Measurements from ENCODE around the gene FAM120B. TPM values are rescaled to one million over a fixed set of nuclear protein-coding genes. Genes with fewer than 3 reads are reported as not detected.

Gene FAM120B
- total RNA-seq, 6 experiments from 2014 or later: 9.5 to 15.7 (median 13.1) TPM

DNA sequence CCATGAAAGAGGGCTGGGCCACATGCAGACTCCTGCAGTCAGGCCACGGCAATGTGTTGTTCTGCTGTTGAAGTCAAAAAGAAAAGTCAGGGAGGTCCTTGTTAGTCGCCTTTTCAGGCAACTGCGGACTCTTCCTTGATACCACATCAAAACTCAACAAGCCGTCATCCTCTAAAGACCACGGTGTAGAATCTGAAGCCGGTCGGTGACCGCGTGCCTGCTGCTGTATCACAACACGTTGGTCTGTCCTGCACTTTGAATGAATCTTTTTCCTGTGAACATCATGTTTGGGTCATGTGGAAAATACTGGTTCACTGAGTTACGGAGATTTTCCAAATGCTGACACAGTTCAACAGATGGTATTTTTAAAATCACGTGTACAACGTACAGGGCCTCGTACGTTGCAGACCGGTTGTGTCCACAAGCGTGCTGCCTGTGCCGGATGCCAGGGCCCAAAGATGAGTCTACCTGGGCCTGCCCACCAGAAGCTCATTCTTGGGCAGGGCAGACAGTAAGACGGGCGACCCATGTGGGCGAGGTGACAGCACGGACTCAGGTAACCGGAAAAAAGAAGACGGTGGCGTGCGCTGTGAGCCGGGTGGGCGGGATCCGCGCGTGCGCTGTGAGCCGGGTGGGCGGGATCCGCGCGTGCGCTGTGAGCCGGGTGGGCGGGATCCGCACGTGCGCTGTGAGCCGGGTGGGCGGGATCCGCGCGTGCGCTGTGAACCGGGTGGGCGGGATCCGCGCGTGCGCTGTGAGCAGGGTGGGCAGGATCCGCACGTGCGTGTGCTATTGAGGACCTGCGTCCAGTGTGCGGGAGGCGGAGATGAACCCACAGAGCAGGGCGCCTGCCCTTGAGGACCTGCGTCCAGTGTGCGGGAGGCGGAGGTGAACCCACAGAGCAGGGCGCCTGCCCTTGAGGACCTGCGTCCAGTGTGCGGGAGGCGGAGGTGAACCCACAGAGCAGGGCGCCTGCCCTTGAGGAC lies 114.5 kb downstream of the FAM120B start:
- intact Hi-C loops (cut with DNase I): no loop called here
- TF ChIP-seq POLR2A (IDR thresholded peaks at IDR 0.05) (no peak), CTCF (IDR thresholded peaks at IDR 0.05) (no peak)
- 77% methylated on average over 17 of the region's 70 CpGs for WGBS (ENCODE audit: insufficient coverage, low coverage, low lambda C conversion rate, missing lambda C conversion rate)
- Histone ChIP-seq H3K4me3 (no peak overlapping the region), H3K27me3 (no peaks in the 10 kb centered on the region), H3K27ac (no peak overlapping the region), H3K36me3 (no peaks in the 10 kb centered on the region), H3K9me3 (no peaks in the 10 kb centered on the region), H3K4me1 (no peaks in the 10 kb centered on the region)
- ATAC-seq (no peak), DNase-seq (no peak)

GRCh38 chr6:170421921-170422320 lies 115.4 kb downstream of the FAM120B start:
- Histone ChIP-seq H3K27me3 (no peaks in the 10 kb centered on the region), H3K27ac (no peak overlapping the region), H3K9me3 (no peaks in the 10 kb centered on the region), H3K36me3 (no peaks in the 10 kb centered on the region), H3K4me3 (no peak overlapping the region), H3K4me1 (no peaks in the 10 kb centered on the region)
- no peak for DNase-seq
- TF ChIP-seq CTCF (IDR thresholded peaks at IDR 0.05) (no peak), POLR2A (IDR thresholded peaks at IDR 0.05) (no peak)
- no peak for ATAC-seq
- 63% methylated on average over 8 of the region's 10 CpGs for WGBS (ENCODE audit: insufficient coverage, low coverage, low lambda C conversion rate, missing lambda C conversion rate)
- intact Hi-C loops (cut with DNase I): no loop called here

DNA sequence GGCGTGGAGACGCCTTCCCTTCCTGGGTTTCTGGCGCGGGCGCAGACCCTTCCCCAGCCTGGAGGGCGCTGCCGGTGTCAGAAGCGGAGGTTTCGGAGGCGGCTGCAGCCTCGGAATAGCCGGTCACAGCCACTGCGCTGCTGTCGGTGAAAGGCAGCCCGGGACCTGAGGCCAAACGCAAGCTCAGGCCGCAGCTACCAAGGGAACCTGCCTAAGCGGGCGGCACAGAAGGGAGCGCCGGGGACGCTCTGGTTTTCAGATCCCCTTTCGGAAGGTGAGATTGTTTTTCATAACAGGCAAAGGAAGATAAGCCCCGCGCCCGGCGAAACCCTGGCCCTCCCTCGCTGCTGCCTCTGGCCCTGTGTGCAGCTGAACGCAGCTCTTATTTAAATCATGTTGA lies 116.5 kb downstream of the FAM120B start:
- H3K4me1 ChIP-seq: no peaks in the 10 kb centered on the region
- DNase-seq: no peak
- 53% methylated on average over 18 of the region's 29 CpGs for WGBS (ENCODE audit: insufficient coverage, low coverage, low lambda C conversion rate, missing lambda C conversion rate)
- no peaks in the 10 kb centered on the region for H3K36me3 ChIP-seq
- TF ChIP-seq CTCF (IDR thresholded peaks at IDR 0.05) (no peak), POLR2A (IDR thresholded peaks at IDR 0.05) (no peak)
- ATAC-seq: no peak
- no peaks in the 10 kb centered on the region for H3K9me3 ChIP-seq
- intact Hi-C loops (cut with DNase I): no loop called here
- no peak overlapping the region for H3K4me3 ChIP-seq
- no peak overlapping the region for H3K27ac ChIP-seq
- no peaks in the 10 kb centered on the region for H3K27me3 ChIP-seq

GRCh38 chr6:170423814-170424603 lies 117.5 kb downstream of the FAM120B start:
- DNase-seq (no peak), ATAC-seq (no peak)
- Histone ChIP-seq H3K9me3 (no peaks in the 10 kb centered on the region), H3K27me3 (no peaks in the 10 kb centered on the region), H3K27ac (no peak overlapping the region), H3K4me1 (no peaks in the 10 kb centered on the region), H3K36me3 (no peaks in the 10 kb centered on the region), H3K4me3 (no peak overlapping the region)
- WGBS (ENCODE audit: insufficient coverage, low coverage, low lambda C conversion rate, missing lambda C conversion rate): 51% methylated on average over 8 of the region's 19 CpGs
- intact Hi-C loops (cut with DNase I): no loop called here
- no peak for TF ChIP-seq CTCF (IDR thresholded peaks at IDR 0.05)
- no peak for TF ChIP-seq POLR2A (IDR thresholded peaks at IDR 0.05)
